GM12878 (cell line): ENCODE results near the gene NUDT13. TPM values are rescaled to one million over a fixed set of nuclear protein-coding genes. Genes with fewer than 3 reads are reported as not detected.

Experiments
- ATF3 ChIP-seq: IDR thresholded peaks from 2 replicates; pipeline ENCODE4 v1.6.1; 2011; ENCODE audit warnings: low read depth, mild to moderate bottlenecking, low read length, moderate library complexity, borderline replicate concordance; ENCODE audit errors: extremely low read depth
- BHLHE40 ChIP-seq, 2 experiments: fragments of 450-650 bp in 1 of 2; IDR thresholded peaks; 2 replicates each; pipeline ENCODE4 v1.6.1; 2011 to 2017; ENCODE audit warnings: low read depth in 2 of 2, borderline replicate concordance in 1 of 2, improper control_type of control experiment in 1 of 2, low read length in 1 of 2, mild to moderate bottlenecking in 1 of 2
- CHD2 ChIP-seq: IDR thresholded peaks from 2 replicates; pipeline ENCODE4 v1.6.1; 2011; ENCODE audit warnings: low read depth, low read length, improper control_type of control experiment, borderline replicate concordance
- CREB1 ChIP-seq: IDR thresholded peaks from 2 replicates; pipeline ENCODE4 v1.6.1; 2012; ENCODE audit warnings: low read depth, mild to moderate bottlenecking, inconsistent platforms
- CUX1 ChIP-seq: IDR thresholded peaks from 2 replicates; pipeline ENCODE4 v1.6.1; 2012; ENCODE audit warnings: improper control_type of control experiment, low read depth, low read length; ENCODE audit not compliant: insufficient replicate concordance
- EED ChIP-seq: sonication (generic); IDR thresholded peaks from 2 replicates; pipeline ENCODE4 v1.6.1; 2016; ENCODE audit warnings: antibody characterized with exemption, low read depth
- HCFC1 ChIP-seq: fragments of 150-350 bp; IDR thresholded peaks from 2 replicates; pipeline ENCODE4 v1.6.1; 2014; ENCODE audit warnings: low read length
- HDGF ChIP-seq: fragments of 450-650 bp; IDR thresholded peaks from 2 replicates; pipeline ENCODE4 v1.6.1; 2016; ENCODE audit warnings: antibody characterized with exemption
- KAT2A ChIP-seq: conservative IDR thresholded peaks from 2 replicates; pipeline ENCODE4 v1.6.1; 2011; ENCODE audit warnings: low read depth, low read length; ENCODE audit not compliant: control insufficient read depth
- MLLT1 ChIP-seq: fragments of 450-650 bp; IDR thresholded peaks from 2 replicates; pipeline ENCODE4 v1.6.1; 2016; ENCODE audit warnings: mild to moderate bottlenecking
- MXI1 ChIP-seq: fragments of 150-350 bp; IDR thresholded peaks from 2 replicates; pipeline ENCODE4 v1.6.1; 2011; ENCODE audit warnings: low read depth, mild to moderate bottlenecking, inconsistent platforms, low read length, improper control_type of control experiment
- MYC ChIP-seq: IDR thresholded peaks from 2 replicates; pipeline ENCODE4 v1.6.1; 2011; ENCODE audit warnings: mild to moderate bottlenecking, low read length, moderate library complexity, inconsistent platforms; ENCODE audit not compliant: insufficient read depth, insufficient replicate concordance, insufficient read length, severe bottlenecking
- NBN ChIP-seq: fragments of 450-650 bp; IDR thresholded peaks from 2 replicates; pipeline ENCODE4 v1.6.1; 2016
- NR2C1 ChIP-seq: fragments of 450-650 bp; IDR thresholded peaks from 2 replicates; pipeline ENCODE4 v1.6.1; 2017; ENCODE audit warnings: antibody characterized with exemption, mild to moderate bottlenecking, moderate library complexity
- NR2C2 ChIP-seq: IDR thresholded peaks from 2 replicates; pipeline ENCODE4 v1.6.1; 2011; ENCODE audit warnings: borderline replicate concordance, low read depth; ENCODE audit not compliant: control insufficient read depth, insufficient read length
- PML ChIP-seq: IDR thresholded peaks from 2 replicates; pipeline ENCODE4 v1.6.1; 2012; ENCODE audit warnings: low read length, inconsistent platforms
- RELA ChIP-seq: fragments of 450-650 bp; IDR thresholded peaks from 2 replicates; pipeline ENCODE4 v1.8.0; 2014; ENCODE audit warnings: borderline replicate concordance; ENCODE audit not compliant: partially characterized antibody
- SMC3 ChIP-seq: IDR thresholded peaks from 2 replicates; pipeline ENCODE4 v1.6.1; 2011; ENCODE audit warnings: low read length, improper control_type of control experiment, borderline replicate concordance
- TARDBP ChIP-seq: IDR thresholded peaks from 2 replicates; pipeline ENCODE4 v1.6.1; 2016; ENCODE audit warnings: borderline replicate concordance
- USF2 ChIP-seq: IDR thresholded peaks from 2 replicates; pipeline ENCODE4 v1.6.1; 2011; ENCODE audit warnings: low read depth, low read length, improper control_type of control experiment, borderline replicate concordance
- ZNF24 ChIP-seq: fragments of 450-650 bp; IDR thresholded peaks from 2 replicates; pipeline ENCODE4 v1.6.1; 2017; ENCODE audit warnings: antibody characterized with exemption, mild to moderate bottlenecking
- ZNF274 ChIP-seq: IDR thresholded peaks from one replicate; pipeline ENCODE4 v1.8.0; 2011; ENCODE audit not compliant: insufficient read length, insufficient read depth
- polyA plus RNA-seq, 11 experiments: library from polyadenylated mRNA; depleted of rRNA in 4 of 11; unstranded in 6 of 11; stranded (reverse) in 5 of 11; fragments of >200 nt; fragmentation: Nextera tagmentation in 4 of 11; fragmentation: Illumina TruSeq in 1 of 11; extraction: Ambion mirVana in 4 of 11; extraction: Trizol in 1 of 11; gene quantifications; 1 replicate in 1 of 11; 2 replicates in 10 of 11; pipeline versions ENCODE4 v1.2.1 to v1.2.3, GENCODE V29; 2011 to 2016; ENCODE audit warnings: inconsistent platforms in 2 of 11, missing spikeins in 2 of 11, low read depth in 1 of 11
- total RNA-seq, 4 experiments: library from RNA; depleted of rRNA in 3 of 4; stranded (reverse); fragments of >200 nt in 3 of 4; fragmentation: Illumina TruSeq in 1 of 4; extraction: Trizol in 1 of 4; gene quantifications; 2 replicates each; pipeline versions ENCODE4 v1.2.1 to v1.2.3, GENCODE V29; 2013 to 2021

The NUDT13 gene
- total and polyA plus RNA-seq, 10 of the 15 experiments (the other 5 are each of a cell fraction or from before 2014, with no cell fraction given): 0.72 to 6.1 (median 1.9) TPM

- TF ChIP-seq CUX1 (no peak), USF2 (no peak), SMC3 (0 out of 2 replicates have a peak, but pooled peaks have one; percentile 4), MXI1 (no peak; the same call in 1 of the 2 replicates), CHD2 (peak; percentile 72; the same call in 1 of the 2 replicates), TARDBP (peak; percentile 92), BHLHE40 (IDR thresholded peaks at IDR 0.05; ENCODE audit: borderline replicate concordance in 1 of 2, low read depth in 2 of 2, low read length in 1 of 2) (peak; percentile 64 to 70; a peak in 3 of 4 replicates), MLLT1 (no peak), MYC (no peak), KAT2A (no peak), NBN (0 out of 2 replicates have a peak, but pooled peaks have one; percentile 41), ZNF24 (no peak), RELA (peak; percentile 73), HCFC1 (peak; percentile 99), ATF3 (peak; percentile 51; the same call in 1 of the 2 replicates), NR2C2 (no peak), ZNF274 (no peak), NR2C1 (peak; percentile 62), CREB1 (peak; percentile 55), HDGF (no peak), EED (peak; percentile 63; the same call in 1 of the 2 replicates), PML (0 out of 2 replicates have a peak, but pooled peaks have one; percentile 28)
Measured at GRCh38 chr10:73110345-73110849, at the start of gene NUDT13 (continued).
